ENCODE data around the gene THUMPD2.
"Not testable (repeated sequence)": the region's sequence is repeated elsewhere in the genome, so short reads cannot be mapped to it uniquely, and the experiment has no call there.

THUMPD2 gene

GRCh38 chr2:39733070-39733674 lies 45.9 kb downstream of the THUMPD2 start:
- H3K9ac ChIP-seq (ENCODE audit: low read depth in 1 of 2, low read length in 2 of 2) = no peak overlapping the region
- no peak overlapping the region for H3K27ac ChIP-seq (ENCODE audit: low read depth in 2 of 2, low read length in 2 of 2)
- no peaks in the 10 kb centered on the region for H3K27me3 ChIP-seq (ENCODE audit: control insufficient read depth in 2 of 2, insufficient read depth in 2 of 2, low read length in 2 of 2)
- no peaks in the 10 kb centered on the region for H3K9me3 ChIP-seq (ENCODE audit: control insufficient read depth in 2 of 2, low read length in 2 of 2)
- no peak overlapping the region for H3K4me3 ChIP-seq (ENCODE audit: low read length in 2 of 2)
- peaks cover 22 to 23% of the 10 kb centered on the region in 2 donors for H3K36me3 ChIP-seq (ENCODE audit: control insufficient read depth in 2 of 2, insufficient read depth in 2 of 2, low read length in 2 of 2)
- H3K4me1 ChIP-seq (ENCODE audit: control insufficient read depth in 2 of 2, insufficient read depth in 2 of 2, low read length in 2 of 2) = no peaks in the 10 kb centered on the region

- no peak overlapping the region for H3K4me3 ChIP-seq (ENCODE audit: low read length in 2 of 2)
- H3K9me3 ChIP-seq (ENCODE audit: control insufficient read depth in 2 of 2, low read length in 2 of 2) = no peaks in the 10 kb centered on the region
- H3K9ac ChIP-seq (ENCODE audit: low read depth in 1 of 2, low read length in 2 of 2) = no peak overlapping the region
- H3K27me3 ChIP-seq (ENCODE audit: control insufficient read depth in 2 of 2, insufficient read depth in 2 of 2, low read length in 2 of 2) = no peaks in the 10 kb centered on the region
- H3K36me3 ChIP-seq (ENCODE audit: control insufficient read depth in 2 of 2, insufficient read depth in 2 of 2, low read length in 2 of 2) = peaks cover 15 to 19% of the 10 kb centered on the region in 2 donors
- H3K4me1 ChIP-seq (ENCODE audit: control insufficient read depth in 2 of 2, insufficient read depth in 2 of 2, low read length in 2 of 2) = no peaks in the 10 kb centered on the region
- no peak overlapping the region for H3K27ac ChIP-seq (ENCODE audit: low read depth in 2 of 2, low read length in 2 of 2)
Measured at GRCh38 chr2:39732482-39732881, 46.6 kb downstream of the THUMPD2 start.

GRCh38 chr2:39731546-39731945 lies 47.5 kb downstream of the THUMPD2 start:
- Histone ChIP-seq H3K9ac (ENCODE audit: low read depth in 1 of 2, low read length in 2 of 2) (no peak overlapping the region), H3K4me1 (ENCODE audit: control insufficient read depth in 2 of 2, insufficient read depth in 2 of 2, low read length in 2 of 2) (no peaks in the 10 kb centered on the region), H3K27me3 (ENCODE audit: control insufficient read depth in 2 of 2, insufficient read depth in 2 of 2, low read length in 2 of 2) (no peaks in the 10 kb centered on the region), H3K27ac (ENCODE audit: low read depth in 2 of 2, low read length in 2 of 2) (no peak overlapping the region), H3K36me3 (ENCODE audit: control insufficient read depth in 2 of 2, insufficient read depth in 2 of 2, low read length in 2 of 2) (peaks cover 8 to 15% of the 10 kb centered on the region in 2 donors), H3K4me3 (ENCODE audit: low read length in 2 of 2) (no peak overlapping the region), H3K9me3 (ENCODE audit: control insufficient read depth in 2 of 2, low read length in 2 of 2) (no peaks in the 10 kb centered on the region)

- Histone ChIP-seq H3K9ac (ENCODE audit: low read depth in 1 of 2, low read length in 2 of 2) (no peak overlapping the region), H3K36me3 (ENCODE audit: control insufficient read depth in 2 of 2, insufficient read depth in 2 of 2, low read length in 2 of 2) (peaks cover 5 to 12% of the 10 kb centered on the region in 2 donors), H3K4me1 (ENCODE audit: control insufficient read depth in 2 of 2, insufficient read depth in 2 of 2, low read length in 2 of 2) (no peaks in the 10 kb centered on the region), H3K4me3 (ENCODE audit: low read length in 2 of 2) (no peak overlapping the region), H3K27me3 (ENCODE audit: control insufficient read depth in 2 of 2, insufficient read depth in 2 of 2, low read length in 2 of 2) (no peaks in the 10 kb centered on the region), H3K27ac (ENCODE audit: low read depth in 2 of 2, low read length in 2 of 2) (no peak overlapping the region), H3K9me3 (ENCODE audit: control insufficient read depth in 2 of 2, low read length in 2 of 2) (no peaks in the 10 kb centered on the region)
Measured at GRCh38 chr2:39730685-39731302, 48.3 kb downstream of the THUMPD2 start.

- Histone ChIP-seq H3K9ac (ENCODE audit: low read depth in 1 of 2, low read length in 2 of 2) (no peak overlapping the region), H3K4me1 (ENCODE audit: control insufficient read depth in 2 of 2, insufficient read depth in 2 of 2, low read length in 2 of 2) (no peaks in the 10 kb centered on the region), H3K27ac (ENCODE audit: low read depth in 2 of 2, low read length in 2 of 2) (no peak overlapping the region), H3K4me3 (ENCODE audit: low read length in 2 of 2) (no peak overlapping the region), H3K27me3 (ENCODE audit: control insufficient read depth in 2 of 2, insufficient read depth in 2 of 2, low read length in 2 of 2) (no peaks in the 10 kb centered on the region), H3K9me3 (ENCODE audit: control insufficient read depth in 2 of 2, low read length in 2 of 2) (no peaks in the 10 kb centered on the region), H3K36me3 (ENCODE audit: control insufficient read depth in 2 of 2, insufficient read depth in 2 of 2, low read length in 2 of 2) (peaks cover 2 to 7% of the 10 kb centered on the region in 2 donors)
Measured at GRCh38 chr2:39730276-39730675, 48.8 kb downstream of the THUMPD2 start.

- H3K27ac ChIP-seq (ENCODE audit: low read depth in 2 of 2, low read length in 2 of 2) = no peak overlapping the region
- H3K27me3 ChIP-seq (ENCODE audit: control insufficient read depth in 2 of 2, insufficient read depth in 2 of 2, low read length in 2 of 2) = no peaks in the 10 kb centered on the region
- no peak overlapping the region for H3K4me3 ChIP-seq (ENCODE audit: low read length in 2 of 2)
- H3K4me1 ChIP-seq (ENCODE audit: control insufficient read depth in 2 of 2, insufficient read depth in 2 of 2, low read length in 2 of 2) = no peaks in the 10 kb centered on the region
- no peak overlapping the region for H3K9ac ChIP-seq (ENCODE audit: low read depth in 1 of 2, low read length in 2 of 2)
- H3K36me3 ChIP-seq (ENCODE audit: control insufficient read depth in 2 of 2, insufficient read depth in 2 of 2, low read length in 2 of 2) = peaks cover 0 to 5% of the 10 kb centered on the region in 2 donors
- H3K9me3 ChIP-seq (ENCODE audit: control insufficient read depth in 2 of 2, low read length in 2 of 2) = no peaks in the 10 kb centered on the region
Measured at GRCh38 chr2:39728941-39729351, 50.1 kb downstream of the THUMPD2 start.

GRCh38 chr2:39728085-39728484 lies 51.0 kb downstream of the THUMPD2 start:
- not testable (repeated sequence) for H3K36me3 ChIP-seq (ENCODE audit: control insufficient read depth in 2 of 2, insufficient read depth in 2 of 2, low read length in 2 of 2); H3K27ac ChIP-seq (ENCODE audit: low read depth in 2 of 2, low read length in 2 of 2)

GRCh38 chr2:39725401-39725800 lies 53.7 kb downstream of the THUMPD2 start:
- Histone ChIP-seq H3K4me1 (ENCODE audit: control insufficient read depth in 2 of 2, insufficient read depth in 2 of 2, low read length in 2 of 2) (no peaks in the 10 kb centered on the region), H3K27me3 (ENCODE audit: control insufficient read depth in 2 of 2, insufficient read depth in 2 of 2, low read length in 2 of 2) (no peaks in the 10 kb centered on the region), H3K27ac (ENCODE audit: low read depth in 2 of 2, low read length in 2 of 2) (no peak overlapping the region), H3K9ac (ENCODE audit: low read depth in 1 of 2, low read length in 2 of 2) (no peak overlapping the region), H3K36me3 (ENCODE audit: control insufficient read depth in 2 of 2, insufficient read depth in 2 of 2, low read length in 2 of 2) (no peaks in the 10 kb centered on the region), H3K9me3 (ENCODE audit: control insufficient read depth in 2 of 2, low read length in 2 of 2) (no peaks in the 10 kb centered on the region), H3K4me3 (ENCODE audit: low read length in 2 of 2) (no peak overlapping the region)

More at GRCh38 chr2:39728085-39728484, 51.0 kb downstream of the THUMPD2 start:
- H3K9me3 ChIP-seq (ENCODE audit: control insufficient read depth in 2 of 2, low read length in 2 of 2); H3K4me3 ChIP-seq (ENCODE audit: low read length in 2 of 2); H3K9ac ChIP-seq (ENCODE audit: low read depth in 1 of 2, low read length in 2 of 2); H3K4me1 ChIP-seq (ENCODE audit: control insufficient read depth in 2 of 2, insufficient read depth in 2 of 2, low read length in 2 of 2); H3K27me3 ChIP-seq (ENCODE audit: control insufficient read depth in 2 of 2, insufficient read depth in 2 of 2, low read length in 2 of 2): not testable (repeated sequence)

- H3K9me3 ChIP-seq (ENCODE audit: control insufficient read depth in 2 of 2, low read length in 2 of 2) = no peaks in the 10 kb centered on the region
- H3K27me3 ChIP-seq (ENCODE audit: control insufficient read depth in 2 of 2, insufficient read depth in 2 of 2, low read length in 2 of 2) = no peaks in the 10 kb centered on the region
- H3K4me3 ChIP-seq (ENCODE audit: low read length in 2 of 2) = no peak overlapping the region
- H3K9ac ChIP-seq (ENCODE audit: low read depth in 1 of 2, low read length in 2 of 2) = no peak overlapping the region
- H3K36me3 ChIP-seq (ENCODE audit: control insufficient read depth in 2 of 2, insufficient read depth in 2 of 2, low read length in 2 of 2) = no peaks in the 10 kb centered on the region
- H3K27ac ChIP-seq (ENCODE audit: low read depth in 2 of 2, low read length in 2 of 2) = no peak overlapping the region
- no peaks in the 10 kb centered on the region for H3K4me1 ChIP-seq (ENCODE audit: control insufficient read depth in 2 of 2, insufficient read depth in 2 of 2, low read length in 2 of 2)
Measured at GRCh38 chr2:39724828-39725144, 54.3 kb downstream of the THUMPD2 start.

GRCh38 chr2:39723946-39724827 lies 54.9 kb downstream of the THUMPD2 start:
- Histone ChIP-seq H3K4me1 (ENCODE audit: control insufficient read depth in 2 of 2, insufficient read depth in 2 of 2, low read length in 2 of 2) (no peaks in the 10 kb centered on the region), H3K27ac (ENCODE audit: low read depth in 2 of 2, low read length in 2 of 2) (no peak overlapping the region), H3K9me3 (ENCODE audit: control insufficient read depth in 2 of 2, low read length in 2 of 2) (no peaks in the 10 kb centered on the region), H3K27me3 (ENCODE audit: control insufficient read depth in 2 of 2, insufficient read depth in 2 of 2, low read length in 2 of 2) (no peaks in the 10 kb centered on the region), H3K36me3 (ENCODE audit: control insufficient read depth in 2 of 2, insufficient read depth in 2 of 2, low read length in 2 of 2) (no peaks in the 10 kb centered on the region), H3K4me3 (ENCODE audit: low read length in 2 of 2) (no peak overlapping the region), H3K9ac (ENCODE audit: low read depth in 1 of 2, low read length in 2 of 2) (no peak overlapping the region)

Data from mucosa of rectum (tissue), 2 donors.